AG09309 (cell line): ENCODE results near the gene CEP250.
"Not testable (repeated sequence)": the region's sequence is repeated elsewhere in the genome, so short reads cannot be mapped to it uniquely, and the experiment has no call there.

Experiments
- DNase-seq: peaks from one replicate; pipeline ENCODE4 v3.0.0-alpha.2; 2010; ENCODE audit warnings: low read depth
- H3K4me3 ChIP-seq: 2 replicates; pipeline ENCODE4 v1.5.1; 2011; ENCODE audit warnings: mild to moderate bottlenecking, low read depth, low read length, moderate library complexity; ENCODE audit not compliant: control insufficient read depth
- CTCF ChIP-seq: IDR thresholded peaks from 2 replicates; pipeline ENCODE4 v1.5.1; 2011; ENCODE audit warnings: mild to moderate bottlenecking, low read depth, low read length, inconsistent platforms; ENCODE audit not compliant: insufficient read depth, control insufficient read depth; ENCODE audit errors: missing control alignments

CEP250 gene

GRCh38 chr20:35551503-35551902, 96.1 kb downstream of the CEP250 start:
- TF ChIP-seq CTCF = no peak
- H3K4me3 ChIP-seq = no peak overlapping the region
- DNase-seq = no peak

GRCh38 chr20:35552914-35553313, 97.5 kb downstream of the CEP250 start:
- DNase-seq = no peak
- H3K4me3 ChIP-seq = no peak overlapping the region
- no peak for TF ChIP-seq CTCF

- not testable (repeated sequence) for DNase-seq, H3K4me3 ChIP-seq
Observed at GRCh38 chr20:35555461-35555860, 100.1 kb downstream of the CEP250 start.

GRCh38 chr20:35555951-35556645, 100.7 kb downstream of the CEP250 start:
- DNase-seq = no peak
- no peak overlapping the region for H3K4me3 ChIP-seq
- TF ChIP-seq CTCF = no peak

- H3K4me3 ChIP-seq = no peak overlapping the region
- no peak for TF ChIP-seq CTCF
- no peak for DNase-seq
Observed at GRCh38 chr20:35556871-35557270, 101.5 kb downstream of the CEP250 start.

- TF ChIP-seq CTCF = no peak
- DNase-seq = no peak
- H3K4me3 ChIP-seq = no peak overlapping the region
Observed at GRCh38 chr20:35558451-35558850, 103.1 kb downstream of the CEP250 start.

- no peak overlapping the region for H3K4me3 ChIP-seq
- no peak for DNase-seq
- TF ChIP-seq CTCF = no peak
Observed at GRCh38 chr20:35559042-35559693, 103.8 kb downstream of the CEP250 start.
